Bone marrow (tissue), 2 donors: ENCODE measurements around the gene JPH4.
A peak's percentile ranks its signal among the peaks of the same experiment; 100 is the strongest.
"Not testable (repeated sequence)": the region's sequence is repeated elsewhere in the genome, so short reads cannot be mapped to it uniquely, and the experiment has no call there.

Experiments
- DNase-seq, 2 donors: peaks; one replicate each; lab custom pipeline; 2025; lab: John Stamatoyannopoulos, UW

Gene JPH4

GRCh38 chr14:23609001-23609400 lies 30.4 kb upstream of the JPH4 start:
- no peak for DNase-seq

GRCh38 chr14:23608454-23608853 lies 29.9 kb upstream of the JPH4 start:
- DNase-seq: no peak

GRCh38 chr14:23605931-23606585 lies 27.5 kb upstream of the JPH4 start:
- no peak for DNase-seq

- no peak for DNase-seq
Measured at GRCh38 chr14:23604675-23605170, 26.1 kb upstream of the JPH4 start.

- DNase-seq: no peak
Measured at GRCh38 chr14:23604148-23604547, 25.6 kb upstream of the JPH4 start.

- DNase-seq: no peak
Measured at GRCh38 chr14:23603103-23603502, 24.5 kb upstream of the JPH4 start.

- DNase-seq: no peak
Measured at GRCh38 chr14:23602181-23603095, 23.8 kb upstream of the JPH4 start.

- DNase-seq: no peak
Measured at GRCh38 chr14:23601845-23602180, 23.2 kb upstream of the JPH4 start.

- DNase-seq: no peak
Measured at GRCh38 chr14:23601424-23601823, 22.8 kb upstream of the JPH4 start.

- DNase-seq: no peak
Measured at GRCh38 chr14:23600806-23601205, 22.2 kb upstream of the JPH4 start.

- DNase-seq: no peak
Measured at GRCh38 chr14:23600322-23600707, 21.7 kb upstream of the JPH4 start.

- not testable (repeated sequence) for DNase-seq
Measured at GRCh38 chr14:23594191-23594590, 15.6 kb upstream of the JPH4 start.

- no peak for DNase-seq
Measured at GRCh38 chr14:23590198-23590597, 11.6 kb upstream of the JPH4 start.

- no peak for DNase-seq
Measured at GRCh38 chr14:23589606-23590005, 11.0 kb upstream of the JPH4 start.

- DNase-seq: peak; percentile 66 to 86
Measured at GRCh38 chr14:23588884-23589598, 10.5 kb upstream of the JPH4 start.

- DNase-seq: not testable (repeated sequence)
Measured at GRCh38 chr14:23584527-23585203, 6.1 kb upstream of the JPH4 start.

GRCh38 chr14:23583761-23584526 lies 5.4 kb upstream of the JPH4 start:
- not testable (repeated sequence) for DNase-seq

- DNase-seq: no peak
Measured at GRCh38 chr14:23582906-23583760, 4.5 kb upstream of the JPH4 start.

GRCh38 chr14:23580948-23581281 lies 2.3 kb upstream of the JPH4 start:
- no peak for DNase-seq

GRCh38 chr14:23580152-23580926 lies 1.7 kb upstream of the JPH4 start:
- no peak for DNase-seq
